IMR-90 (cell line): ENCODE measurements around the gene ZBTB32. TPM values are rescaled to one million over a fixed set of nuclear protein-coding genes. Genes with fewer than 3 reads are reported as not detected.

Experiments
- ATAC-seq: fragments of 200-7000 bp; cut with Tn5 transposase; 2 replicates; pipeline ENCODE4 v1.9.1; 2020; ENCODE audit warnings: low read depth, mild to moderate bottlenecking, moderate library complexity
- BruUV-seq: library from RNA; stranded (reverse); fragments of 400-500 nt; replicated peaks from 2 replicates; lab custom pipeline; 2021; lab: Mats Ljungman, UMichigan
- CTCF ChIA-PET: fragments of 300-600 bp; formaldehyde crosslinking; extraction: SDS; loops from one replicate; lab custom pipeline; 2021; ENCODE audit warnings: antibody characterized with exemption; lab: Yijun Ruan, JAX
- POLR2A ChIA-PET: fragments of 300-600 bp; sonication (Branson Sonifier 250); formaldehyde crosslinking; loops from one replicate; lab custom pipeline; 2022; ENCODE audit warnings: antibody characterized with exemption; ENCODE audit not compliant: unreplicated experiment; lab: Charles Lee
- DNase-seq: peaks from one replicate; pipeline ENCODE4 v3.0.0; 2013
- H2AFZ ChIP-seq: replicated peaks from 2 replicates; pipeline ENCODE3; 2013; ENCODE audit warnings: low read length, mild to moderate bottlenecking; ENCODE audit not compliant: poor library complexity
- H2AK5ac ChIP-seq: 2 replicates; pipeline ENCODE4 v1.6.1; 2013; ENCODE audit warnings: low read depth, low read length, inconsistent platforms
- H2AK9ac ChIP-seq: replicated peaks from 2 replicates; pipeline ENCODE3; 2013; ENCODE audit warnings: mild to moderate bottlenecking, low read depth, low read length, moderate library complexity; ENCODE audit not compliant: poor library complexity
- H2BK120ac ChIP-seq: 2 replicates; pipeline ENCODE4 v1.6.1; 2013; ENCODE audit warnings: low read depth, low read length, inconsistent platforms
- H2BK15ac ChIP-seq: 3 replicates; pipeline ENCODE4 v1.6.1; 2013; ENCODE audit warnings: low read depth, low read length, inconsistent platforms
- H2BK20ac ChIP-seq: 2 replicates; pipeline ENCODE4 v1.6.1; 2013; ENCODE audit warnings: low read depth, mild to moderate bottlenecking, inconsistent platforms, low read length, moderate library complexity
- H2BK5ac ChIP-seq: 2 replicates; pipeline ENCODE4 v1.6.1; 2013; ENCODE audit warnings: mild to moderate bottlenecking, low read depth, low read length, inconsistent platforms; ENCODE audit not compliant: poor library complexity, severe bottlenecking
- H3K14ac ChIP-seq: replicated peaks from 2 replicates; pipeline ENCODE4 v1.6.1; 2013; ENCODE audit warnings: low read depth, low read length, inconsistent platforms
- H3K18ac ChIP-seq: 2 replicates; pipeline ENCODE4 v1.6.1; 2013; ENCODE audit warnings: low read depth, low read length, control low read depth
- H3K23ac ChIP-seq: 2 replicates; pipeline ENCODE4 v1.6.1; 2013; ENCODE audit warnings: low read depth, low read length, inconsistent platforms
- H3K27ac ChIP-seq: 2 replicates; pipeline ENCODE4 v1.5.1; 2013; ENCODE audit warnings: mild to moderate bottlenecking, control low read depth, low read length; ENCODE audit not compliant: insufficient read depth
- H3K27me3 ChIP-seq: 2 replicates; pipeline ENCODE4 v1.6.1; 2013; ENCODE audit warnings: low read length; ENCODE audit not compliant: control insufficient read depth, insufficient read depth
- H3K36me3 ChIP-seq: 2 replicates; pipeline ENCODE4 v1.6.1; 2013; ENCODE audit warnings: low read length, mixed read lengths; ENCODE audit not compliant: control insufficient read depth, insufficient read depth
- H3K4ac ChIP-seq: 2 replicates; pipeline ENCODE4 v1.6.1; 2013; ENCODE audit warnings: low read depth, low read length, inconsistent platforms
- H3K4me1 ChIP-seq: 2 replicates; pipeline ENCODE4 v1.6.1; 2013; ENCODE audit warnings: low read length, mixed read lengths; ENCODE audit not compliant: control insufficient read depth, insufficient read depth
- H3K4me2 ChIP-seq: 2 replicates; pipeline ENCODE4 v1.6.1; 2013; ENCODE audit warnings: low read depth, mild to moderate bottlenecking, control low read depth, low read length, moderate library complexity
- H3K4me3 ChIP-seq: 2 replicates; pipeline ENCODE4 v1.5.1; 2013; ENCODE audit warnings: low read depth, mild to moderate bottlenecking, control low read depth, low read length, moderate library complexity; ENCODE audit not compliant: insufficient read depth
- H3K56ac ChIP-seq: 2 replicates; pipeline ENCODE4 v1.6.1; 2013; ENCODE audit warnings: low read length, inconsistent platforms; ENCODE audit not compliant: insufficient read depth; ENCODE audit errors: extremely low read depth
- H3K79me1 ChIP-seq, 2 experiments: 2 replicates each; pipeline ENCODE4 v1.6.1; 2013; ENCODE audit warnings: low read length in 2 of 2, inconsistent platforms in 1 of 2, low read depth in 1 of 2
- H3K9ac ChIP-seq: 2 replicates; pipeline ENCODE4 v1.6.1; 2013; ENCODE audit warnings: low read depth, low read length, control low read depth
- H3K9me1 ChIP-seq: 2 replicates; pipeline ENCODE4 v1.6.1; 2013; ENCODE audit warnings: low read length, inconsistent platforms; ENCODE audit not compliant: insufficient read depth
- H3K9me3 ChIP-seq: 2 replicates; pipeline ENCODE4 v1.6.1; 2013; ENCODE audit warnings: low read length; ENCODE audit not compliant: control insufficient read depth, insufficient read depth
- H4K20me1 ChIP-seq: 2 replicates; pipeline ENCODE4 v1.6.1; 2013; ENCODE audit warnings: low read length, inconsistent platforms; ENCODE audit not compliant: insufficient read depth
- H4K5ac ChIP-seq: 2 replicates; pipeline ENCODE4 v1.6.1; 2013; ENCODE audit warnings: mild to moderate bottlenecking, low read depth, low read length, control low read depth
- H4K8ac ChIP-seq, 2 experiments: 2 replicates each; pipeline ENCODE4 v1.6.1; 2013; ENCODE audit warnings: low read depth in 2 of 2, low read length in 2 of 2, control low read depth in 1 of 2, inconsistent platforms in 1 of 2
- H4K91ac ChIP-seq: 2 replicates; pipeline ENCODE4 v1.6.1; 2013; ENCODE audit warnings: low read depth, low read length, inconsistent platforms; ENCODE audit not compliant: insufficient read depth
- MAZ ChIP-seq: IDR thresholded peaks from 2 replicates; pipeline ENCODE4 v1.6.1; 2012; ENCODE audit warnings: low read depth, mild to moderate bottlenecking, low read length, improper control_type of control experiment, moderate library complexity, borderline replicate concordance
- RFX5 ChIP-seq: IDR thresholded peaks from 2 replicates; pipeline ENCODE4 v1.8.0; 2012; ENCODE audit warnings: low read depth, mild to moderate bottlenecking, low read length, moderate library complexity
- WGBS, 2 experiments: methylation state at CpG; one replicate each; pipeline versions ENCODE4 v1.1.5 to v1.1.7; 2013; ENCODE audit warnings: missing lambda C conversion rate in 2 of 2; ENCODE audit not compliant: insufficient read length in 1 of 2; ENCODE audit errors: extremely low coverage in 2 of 2; 5-methylcytosine and 5-hydroxymethylcytosine counted together
- dilution Hi-C: fragments of 300-500 bp; cut with HindIII; formaldehyde crosslinking; loops from one replicate; pipeline ENCODE4 v1.14.3; 2018; ENCODE audit warnings: low sequenced_read_pairs; ENCODE audit not compliant: unreplicated experiment
- in situ Hi-C: fragments of 300-500 bp; cut with MboI; formaldehyde crosslinking; loops from 3 replicates; pipeline ENCODE4 v1.14.3; 2019; ENCODE audit warnings: low sequenced_read_pairs, inconsistent platforms, mixed read lengths
- intact Hi-C: fragments of 100-400 bp; cut with micrococcal nuclease; formaldehyde crosslinking; loops from 2 replicates; pipeline ENCODE4 v1.10.0; 2022
- polyA plus RNA-seq, 3 experiments: library from polyadenylated mRNA; depleted of rRNA; stranded (reverse); fragments of >200 nt; gene quantifications; 2 replicates each; pipeline ENCODE4 v1.2.3, GENCODE V29; 2012; ENCODE audit warnings: low replicate concordance in 1 of 3
- total RNA-seq: library from RNA; depleted of rRNA; stranded (reverse); fragments of >200 nt; gene quantifications from 2 replicates; pipeline ENCODE4 v1.2.3, GENCODE V29; 2012

The ZBTB32 gene
- total and polyA plus RNA-seq, 2 of the 4 experiments (the other 2 are of a cell fraction) = not detected

- H3K23ac ChIP-seq = no peak overlapping the region
- H3K27ac ChIP-seq = no peak overlapping the region
- H3K14ac ChIP-seq = no peak overlapping the region
- peak; percentile 37; the same call in 1 of the 2 replicates for TF ChIP-seq MAZ
- no peak for TF ChIP-seq RFX5
- no peaks in the 10 kb centered on the region for H3K9me3 ChIP-seq
- H3K4ac ChIP-seq = no peak overlapping the region; the same call in 1 of the 2 replicates
- no peaks in the 10 kb centered on the region for H3K36me3 ChIP-seq
- 13% methylated on average over 11 of the region's 39 CpGs; no CpG with 5 or more reads in 1 of the 2 experiments for WGBS, 2 experiments
- H3K9ac ChIP-seq = peak overlapping the region; percentile 12; the same call in 1 of the 2 replicates
- no peak overlapping the region for H2BK20ac ChIP-seq
- H3K56ac ChIP-seq = no peak overlapping the region
- ChIA-PET POLR2A (no interaction called here), CTCF (no interaction called here)
- in situ Hi-C loops (no loop called here), dilution Hi-C loops (no loop called here), intact Hi-C loops (no loop called here)
- peak overlapping the region; percentile 76 for H2AK9ac ChIP-seq
- no peaks in the 10 kb centered on the region for H3K79me1 ChIP-seq
- no peak overlapping the region for H2BK5ac ChIP-seq
- ATAC-seq (peak; percentile 98), DNase-seq (peak; percentile 62)
- peak overlapping the region; percentile 36 for H3K4me3 ChIP-seq
- no TSS peak for BruUV-seq
- H4K8ac ChIP-seq = no peak overlapping the region; a peak in 1 of 4 replicates
- peaks cover 7% of the 10 kb centered on the region; the same call in 1 of the 2 replicates for H3K27me3 ChIP-seq
- H4K20me1 ChIP-seq = no peaks in the 10 kb centered on the region
- no peaks in the 10 kb centered on the region for H3K9me1 ChIP-seq
- no peaks in the 10 kb centered on the region for H3K4me1 ChIP-seq
- peak overlapping the region; percentile 92 for H2AFZ ChIP-seq
- peak overlapping the region; percentile 70; the same call in 1 of the 2 replicates for H4K91ac ChIP-seq
- H3K4me2 ChIP-seq = peak overlapping the region; percentile 60
- no peak overlapping the region for H2AK5ac ChIP-seq
- no peak overlapping the region for H3K18ac ChIP-seq
- no peak overlapping the region for H2BK15ac ChIP-seq
- H4K5ac ChIP-seq = no peak overlapping the region
- no peak overlapping the region for H2BK120ac ChIP-seq
These were observed 31.1 kb upstream of the ZBTB32 start for GRCh38 chr19:35673121-35673804.
